Measurements from ENCODE around the gene SMCR8. TPM values are rescaled to one million over a fixed set of nuclear protein-coding genes. Genes with fewer than 3 reads are reported as not detected.

The SMCR8 gene
- total RNA-seq, 1 experiment from 2014 or later = 28.4 TPM

DNA sequence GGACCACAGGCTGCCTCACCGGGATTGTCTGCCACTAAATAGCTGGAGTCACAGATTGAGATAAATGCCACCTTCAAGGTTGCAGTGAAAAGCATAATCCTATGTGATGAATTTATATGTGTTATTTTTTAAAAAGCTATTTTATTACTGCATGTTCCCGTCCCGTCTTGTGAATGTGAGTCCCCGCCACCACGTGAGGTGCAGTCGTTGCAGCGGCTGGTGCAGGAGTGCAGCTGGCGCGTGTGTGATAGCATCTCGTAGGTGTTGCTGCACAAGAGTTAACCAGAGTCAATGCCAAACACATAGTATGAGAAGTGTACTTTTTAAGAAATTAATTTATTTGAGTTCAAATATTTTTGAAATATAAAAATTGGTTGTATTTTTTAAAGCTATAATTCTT, 12.5 kb downstream of the SMCR8 start:
- Mint-ChIP-seq H3K9me3 (ENCODE audit: unreplicated experiment) (no peaks in the 10 kb centered on the region), H3K27me3 (ENCODE audit: insufficient read depth, unreplicated experiment) (no peaks in the 10 kb centered on the region), H3K4me1 (ENCODE audit: low read depth, unreplicated experiment) (no peaks in the 10 kb centered on the region), H3K36me3 (ENCODE audit: insufficient read depth, unreplicated experiment) (peaks cover 85% of the 10 kb centered on the region), H3K4me3 (ENCODE audit: unreplicated experiment) (no peak overlapping the region), H3K27ac (ENCODE audit: unreplicated experiment) (no peak overlapping the region)
- Histone ChIP-seq H3K27me3 (replicated peaks; ENCODE audit: control insufficient read depth, insufficient read depth, low read length) (no peaks in the 10 kb centered on the region), H3K4me3 (ENCODE audit: low read depth, low read length) (no peak overlapping the region), H3K9me3 (no peaks in the 10 kb centered on the region), H3K4me1 (no peaks in the 10 kb centered on the region), H3K36me3 (ENCODE audit: control insufficient read depth, insufficient read depth, low read length) (peaks cover 8% of the 10 kb centered on the region)
- POLR2A ChIA-PET = no interaction called here
- BruUV-seq (replicated peaks) = TSS peak; percentile 13
- intact Hi-C loops (cut with micrococcal nuclease; ENCODE audit: unreplicated experiment) = no loop called here
- TF ChIP-seq, protein P1, sequence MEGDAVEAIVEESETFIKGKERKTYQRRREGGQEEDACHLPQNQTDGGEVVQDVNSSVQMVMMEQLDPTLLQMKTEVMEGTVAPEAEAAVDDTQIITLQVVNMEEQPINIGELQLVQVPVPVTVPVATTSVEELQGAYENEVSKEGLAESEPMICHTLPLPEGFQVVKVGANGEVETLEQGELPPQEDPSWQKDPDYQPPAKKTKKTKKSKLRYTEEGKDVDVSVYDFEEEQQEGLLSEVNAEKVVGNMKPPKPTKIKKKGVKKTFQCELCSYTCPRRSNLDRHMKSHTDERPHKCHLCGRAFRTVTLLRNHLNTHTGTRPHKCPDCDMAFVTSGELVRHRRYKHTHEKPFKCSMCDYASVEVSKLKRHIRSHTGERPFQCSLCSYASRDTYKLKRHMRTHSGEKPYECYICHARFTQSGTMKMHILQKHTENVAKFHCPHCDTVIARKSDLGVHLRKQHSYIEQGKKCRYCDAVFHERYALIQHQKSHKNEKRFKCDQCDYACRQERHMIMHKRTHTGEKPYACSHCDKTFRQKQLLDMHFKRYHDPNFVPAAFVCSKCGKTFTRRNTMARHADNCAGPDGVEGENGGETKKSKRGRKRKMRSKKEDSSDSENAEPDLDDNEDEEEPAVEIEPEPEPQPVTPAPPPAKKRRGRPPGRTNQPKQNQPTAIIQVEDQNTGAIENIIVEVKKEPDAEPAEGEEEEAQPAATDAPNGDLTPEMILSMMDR (IDR thresholded peaks at IDR 0.05; ENCODE audit: insufficient read depth in 1 of 2, low read depth in 1 of 2, low read length in 1 of 2, severe bottlenecking in 1 of 2, unreplicated experiment in 1 of 2) = no peak
- DNase-seq = no peak
- CTCF ChIA-PET = no interaction called here

DNA sequence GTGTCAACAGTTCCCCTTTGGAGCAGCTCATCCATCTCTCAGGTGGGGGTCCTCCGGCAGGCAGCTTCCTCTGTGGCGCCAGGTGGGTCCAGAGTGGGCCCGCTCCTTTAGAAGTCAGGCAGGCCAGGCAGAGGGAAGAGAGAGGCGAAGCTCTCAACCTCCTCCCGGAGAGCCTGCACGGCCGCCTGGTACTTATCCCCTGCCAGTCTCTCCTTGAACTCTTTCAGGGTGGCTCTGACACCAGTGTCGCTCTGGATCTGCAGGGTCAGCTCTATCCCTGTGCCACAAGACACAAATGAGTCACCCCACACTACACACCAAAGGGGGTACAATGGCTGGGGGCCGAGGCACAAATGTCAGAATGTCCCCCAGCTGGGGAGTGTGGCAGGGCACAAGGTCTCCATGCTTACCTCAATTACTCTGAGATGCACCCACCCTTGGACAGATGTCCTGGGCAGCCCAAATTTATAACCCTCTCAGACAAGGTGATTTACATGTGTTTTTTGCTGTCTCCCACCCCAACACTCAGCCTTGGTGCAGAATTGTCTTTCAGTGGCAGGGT, 13.6 kb downstream of the SMCR8 start:
- CTCF ChIA-PET = interaction anchor here (1.0 kb wide), 1 partner anchor 14 kb away, joined by 4 read pairs; the partner anchor contains the start of genes SMCR8 and TOP3A
- no TSS peak for BruUV-seq (replicated peaks)
- H3K4me1 ChIP-seq = no peaks in the 10 kb centered on the region
- Mint-ChIP-seq H3K4me1 (ENCODE audit: low read depth, unreplicated experiment) (no peaks in the 10 kb centered on the region), H3K27ac (ENCODE audit: unreplicated experiment) (no peak overlapping the region), H3K36me3 (ENCODE audit: insufficient read depth, unreplicated experiment) (peaks cover 76% of the 10 kb centered on the region), H3K9me3 (ENCODE audit: unreplicated experiment) (no peaks in the 10 kb centered on the region), H3K27me3 (ENCODE audit: insufficient read depth, unreplicated experiment) (no peaks in the 10 kb centered on the region), H3K4me3 (ENCODE audit: unreplicated experiment) (no peak overlapping the region)
- TF ChIP-seq, protein P1 (IDR thresholded peaks at IDR 0.05; ENCODE audit: insufficient read depth in 1 of 2, low read depth in 1 of 2, low read length in 1 of 2, severe bottlenecking in 1 of 2, unreplicated experiment in 1 of 2) = no peak
- no peaks in the 10 kb centered on the region for H3K9me3 ChIP-seq
- POLR2A ChIA-PET = no interaction called here
- intact Hi-C loops (cut with micrococcal nuclease; ENCODE audit: unreplicated experiment) = no loop called here
- no peak for DNase-seq
- H3K27me3 ChIP-seq (replicated peaks; ENCODE audit: control insufficient read depth, insufficient read depth, low read length) = no peaks in the 10 kb centered on the region
- peaks cover 5% of the 10 kb centered on the region for H3K36me3 ChIP-seq (ENCODE audit: control insufficient read depth, insufficient read depth, low read length)
- H3K4me3 ChIP-seq (ENCODE audit: low read depth, low read length) = no peak overlapping the region

DNA sequence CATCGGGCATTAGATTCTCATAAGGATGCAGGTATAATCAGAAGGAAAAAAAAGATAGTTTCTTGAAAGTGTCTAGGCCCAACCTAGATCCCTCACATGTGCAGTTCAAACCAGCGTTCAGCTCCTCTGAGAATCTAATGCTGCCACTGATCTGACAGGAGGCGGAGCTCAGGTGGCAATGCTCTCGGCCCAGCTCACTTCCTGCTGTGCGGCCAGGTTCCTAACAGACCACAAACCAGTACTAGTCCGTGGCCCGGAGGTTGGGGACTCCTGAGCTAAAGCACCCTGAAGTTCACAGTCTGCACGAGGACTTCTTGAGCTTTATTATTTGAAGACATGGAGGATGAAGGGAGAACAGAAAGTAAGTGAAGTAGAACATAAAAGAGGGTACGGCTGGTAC, 16.8 kb downstream of the SMCR8 start:
- Mint-ChIP-seq H3K9me3 (ENCODE audit: unreplicated experiment) (no peaks in the 10 kb centered on the region), H3K36me3 (ENCODE audit: insufficient read depth, unreplicated experiment) (peaks cover 76% of the 10 kb centered on the region), H3K4me3 (ENCODE audit: unreplicated experiment) (no peak overlapping the region), H3K4me1 (ENCODE audit: low read depth, unreplicated experiment) (no peaks in the 10 kb centered on the region), H3K27me3 (ENCODE audit: insufficient read depth, unreplicated experiment) (no peaks in the 10 kb centered on the region), H3K27ac (ENCODE audit: unreplicated experiment) (no peak overlapping the region)
- Histone ChIP-seq H3K4me3 (ENCODE audit: low read depth, low read length) (no peak overlapping the region), H3K9me3 (no peaks in the 10 kb centered on the region), H3K27me3 (replicated peaks; ENCODE audit: control insufficient read depth, insufficient read depth, low read length) (no peaks in the 10 kb centered on the region), H3K36me3 (ENCODE audit: control insufficient read depth, insufficient read depth, low read length) (peaks cover 2% of the 10 kb centered on the region; the same call in 1 of the 2 replicates), H3K4me1 (no peaks in the 10 kb centered on the region)
- DNase-seq = no peak
- intact Hi-C loops (cut with micrococcal nuclease; ENCODE audit: unreplicated experiment) = no loop called here
- CTCF ChIA-PET = no interaction called here
- POLR2A ChIA-PET = no interaction called here
- TF ChIP-seq, protein P1 (IDR thresholded peaks at IDR 0.05; ENCODE audit: insufficient read depth in 1 of 2, low read depth in 1 of 2, low read length in 1 of 2, severe bottlenecking in 1 of 2, unreplicated experiment in 1 of 2) = no peak
- no TSS peak for BruUV-seq (replicated peaks)
